RWPE2 (cell line): ENCODE measurements around the gene MTSS2.
A peak's percentile ranks its signal among the peaks of the same experiment; 100 is the strongest.

Experiments used
- ATAC-seq: fragments of 200-7000 bp; cut with Tn5 transposase; 3 replicates; pipeline ENCODE4 v1.9.1; 2021; ENCODE audit warnings: low read depth
- DNase-seq: peaks from one replicate; pipeline ENCODE4 v3.0.0-alpha.2; 2020; ENCODE audit warnings: low spot score
- H3K27ac ChIP-seq: fragments of 450-650 bp; 2 replicates; pipeline ENCODE4 v1.5.1; 2017; ENCODE audit warnings: mild to moderate bottlenecking; ENCODE audit not compliant: poor library complexity, severe bottlenecking
- H3K27me3 ChIP-seq: fragments of 250-450 bp; sonication (Bioruptor Pico); 2 replicates; pipeline ENCODE4 v1.5.1; 2021; ENCODE audit warnings: mild to moderate bottlenecking, moderate library complexity; ENCODE audit not compliant: insufficient read depth, poor library complexity, severe bottlenecking
- H3K36me3 ChIP-seq: fragments of 250-450 bp; sonication (Bioruptor Pico); 2 replicates; pipeline ENCODE4 v1.5.1; 2020; ENCODE audit warnings: low read depth, mild to moderate bottlenecking, moderate library complexity
- H3K4me1 ChIP-seq: fragments of 250-450 bp; sonication (Bioruptor Pico); 2 replicates; pipeline ENCODE4 v1.5.1; 2021; ENCODE audit warnings: mild to moderate bottlenecking, moderate library complexity; ENCODE audit not compliant: insufficient read depth, poor library complexity, severe bottlenecking
- H3K4me3 ChIP-seq: fragments of 250-450 bp; sonication (Bioruptor Pico); 2 replicates; pipeline ENCODE4 v1.5.1; 2021; ENCODE audit warnings: mild to moderate bottlenecking, moderate library complexity; ENCODE audit not compliant: severe bottlenecking
- H3K9me3 ChIP-seq: fragments of 250-450 bp; sonication (Bioruptor Pico); 2 replicates; pipeline ENCODE4 v1.5.1; 2021; ENCODE audit warnings: mild to moderate bottlenecking, moderate library complexity; ENCODE audit not compliant: severe bottlenecking
- CTCF ChIP-seq: fragments of 450-650 bp; IDR thresholded peaks from one replicate; pipeline ENCODE4 v1.5.1; 2017; ENCODE audit warnings: mild to moderate bottlenecking, moderate library complexity; ENCODE audit not compliant: poor library complexity, severe bottlenecking

The MTSS2 gene

GRCh38 chr16:70656065-70656711 lies 29.7 kb downstream of the MTSS2 start:
- H3K9me3 ChIP-seq, result no peaks in the 10 kb centered on the region
- no peak overlapping the region for H3K4me3 ChIP-seq

GRCh38 chr16:70653809-70654771 lies 31.8 kb downstream of the MTSS2 start:
- Histone ChIP-seq H3K27ac (no peak overlapping the region), H3K4me1 (no peaks in the 10 kb centered on the region), H3K36me3 (no peaks in the 10 kb centered on the region), H3K27me3 (no peaks in the 10 kb centered on the region), H3K9me3 (no peaks in the 10 kb centered on the region), H3K4me3 (no peak overlapping the region)
- peak; percentile 95 for TF ChIP-seq CTCF
- DNase-seq, result peak; percentile 42
- peak; percentile 74 for ATAC-seq

More at GRCh38 chr16:70656065-70656711, 29.7 kb downstream of the MTSS2 start:
- ATAC-seq (no peak), DNase-seq (no peak)
- Histone ChIP-seq H3K27me3 (no peaks in the 10 kb centered on the region), H3K4me1 (no peaks in the 10 kb centered on the region), H3K36me3 (no peaks in the 10 kb centered on the region), H3K27ac (no peak overlapping the region)
- TF ChIP-seq CTCF, result no peak

GRCh38 chr16:70653406-70653805 lies 32.4 kb downstream of the MTSS2 start:
- DNase-seq (peak; percentile 4), ATAC-seq (no peak)
- no peaks in the 10 kb centered on the region for H3K4me1 ChIP-seq
- H3K4me3 ChIP-seq, result no peak overlapping the region
- no peak for TF ChIP-seq CTCF
- no peak overlapping the region for H3K27ac ChIP-seq
- no peaks in the 10 kb centered on the region for H3K36me3 ChIP-seq
- H3K27me3 ChIP-seq, result no peaks in the 10 kb centered on the region
- no peaks in the 10 kb centered on the region for H3K9me3 ChIP-seq

GRCh38 chr16:70652322-70652721 lies 33.5 kb downstream of the MTSS2 start:
- H3K9me3 ChIP-seq, result no peaks in the 10 kb centered on the region
- DNase-seq (no peak), ATAC-seq (no peak)
- no peaks in the 10 kb centered on the region for H3K4me1 ChIP-seq
- no peak overlapping the region for H3K4me3 ChIP-seq
- H3K27me3 ChIP-seq, result no peaks in the 10 kb centered on the region
- H3K27ac ChIP-seq, result no peak overlapping the region
- H3K36me3 ChIP-seq, result no peaks in the 10 kb centered on the region
- no peak for TF ChIP-seq CTCF
